K562 (cell line): Measurements from ENCODE around the gene WT1. TPM values are rescaled to one million over a fixed set of nuclear protein-coding genes. Genes with fewer than 3 reads are reported as not detected.
A peak's percentile ranks its signal among the peaks of the same experiment; 100 is the strongest.

Experiments
- ATF7 ChIP-seq: fragments of 450-650 bp; IDR thresholded peaks from 2 replicates; pipeline ENCODE4 v1.7.1; 2014; ENCODE audit warnings: mild to moderate bottlenecking, moderate library complexity
- CEBPG ChIP-seq, 3 experiments: fragments of 200-800 bp in 1 of 3; sonication (Bioruptor generic) in 1 of 3; sonication (generic) in 1 of 3; formaldehyde crosslinking in 1 of 3; IDR thresholded peaks in 2 of 3; conservative IDR thresholded peaks in 1 of 3; 2 replicates each; pipeline versions ENCODE4 v1.6.1 to v1.8.0; 2016 to 2022; ENCODE audit warnings: missing compliant biosample characterization in 2 of 3, missing genetic modification characterization in 2 of 3, mild to moderate bottlenecking in 1 of 3, missing genetic modification reagents in 1 of 3
- EP300 ChIP-seq: IDR thresholded peaks from 2 replicates; pipeline ENCODE4 v1.6.1; 2012; ENCODE audit warnings: low read length, improper control_type of control experiment
- FOXK2 ChIP-seq, 2 experiments: fragments of 450-650 bp; IDR thresholded peaks in 1 of 2; conservative IDR thresholded peaks in 1 of 2; 2 replicates each; pipeline ENCODE4 v1.6.1; 2016; ENCODE audit warnings: low read depth in 2 of 2, mild to moderate bottlenecking in 1 of 2
- KDM2B ChIP-seq: fragments of 250-450 bp; sonication (Bioruptor Pico); IDR thresholded peaks from 2 replicates; pipeline ENCODE4 v1.8.0; 2021; ENCODE audit warnings: mild to moderate bottlenecking, moderate library complexity
- MAFK ChIP-seq: IDR thresholded peaks from 2 replicates; pipeline ENCODE4 v1.6.1; 2011; ENCODE audit warnings: low read length, improper control_type of control experiment
- MECOM ChIP-seq: fragments of 250-450 bp; sonication (Bioruptor Pico); IDR thresholded peaks from 2 replicates; pipeline ENCODE4 v1.8.0; 2022; ENCODE audit warnings: inconsistent platforms
- MYC ChIP-seq, 2 experiments: fragments of 250-450 bp in 1 of 2; sonication (Bioruptor Pico) in 1 of 2; IDR thresholded peaks; 2 replicates each; pipeline versions ENCODE4 v1.5.1 to v1.6.1; 2012 to 2021; ENCODE audit warnings: low read depth in 2 of 2, borderline replicate concordance in 1 of 2, improper control_type of control experiment in 1 of 2, low read length in 1 of 2, mild to moderate bottlenecking in 1 of 2, moderate library complexity in 1 of 2
- NFE2L1 ChIP-seq: fragments of 450-650 bp; IDR thresholded peaks from 2 replicates; pipeline ENCODE4 v1.6.1; 2016; ENCODE audit warnings: missing genetic modification characterization, low read depth, mild to moderate bottlenecking, missing compliant biosample characterization, moderate library complexity, borderline replicate concordance
- SIX5 ChIP-seq, 2 experiments: IDR thresholded peaks; 2 replicates each; pipeline ENCODE4 v1.6.1; 2011; ENCODE audit warnings: low read length in 2 of 2, borderline replicate concordance in 1 of 2, low read depth in 1 of 2, mild to moderate bottlenecking in 1 of 2, moderate library complexity in 1 of 2; ENCODE audit not compliant: insufficient read depth in 1 of 2
- SRSF9 ChIP-seq: fragments of 200-400 bp; formaldehyde crosslinking; IDR thresholded peaks from 2 replicates; pipeline ENCODE4 v1.6.1; 2017; ENCODE audit warnings: low read depth, low read length, borderline replicate concordance
- TBP ChIP-seq: optimal IDR thresholded peaks from 2 replicates; pipeline ENCODE3; 2011; ENCODE audit warnings: low read depth, low read length, improper control_type of control experiment
- ZNF445 ChIP-seq: fragments of 250-450 bp; sonication (Bioruptor Pico); IDR thresholded peaks from 2 replicates; pipeline ENCODE4 v1.4.0; 2020; ENCODE audit warnings: low read depth, mild to moderate bottlenecking, moderate library complexity
- ZNF589 ChIP-seq: fragments of 200-800 bp; sonication (Bioruptor generic); IDR thresholded peaks from 2 replicates; pipeline ENCODE4 v1.6.1; 2016; ENCODE audit warnings: low read depth, missing genetic modification characterization, missing compliant biosample characterization
- ZNF75A ChIP-seq: fragments of 450-650 bp; formaldehyde crosslinking; IDR thresholded peaks from 2 replicates; pipeline ENCODE4 v1.4.0; 2020; ENCODE audit warnings: mild to moderate bottlenecking
- polyA plus RNA-seq, 8 experiments: library from polyadenylated mRNA; depleted of rRNA in 4 of 8; stranded (reverse) in 5 of 8; unstranded in 3 of 8; fragments of >200 nt; fragmentation: Nextera tagmentation in 2 of 8; fragmentation: Illumina TruSeq in 1 of 8; extraction: Ambion mirVana in 2 of 8; extraction: Trizol in 1 of 8; gene quantifications; 2 replicates each; pipeline versions ENCODE4 v1.2.1 to v1.2.3, GENCODE V29; 2011 to 2014; ENCODE audit warnings: inconsistent platforms in 1 of 8, missing spikeins in 1 of 8
- total RNA-seq, 7 experiments: library from RNA; depleted of rRNA in 6 of 7; stranded (reverse); fragments of >200 nt in 6 of 7; fragmentation: Illumina TruSeq in 2 of 7; extraction: Trizol in 2 of 7; gene quantifications; 2 replicates each; pipeline versions ENCODE4 v1.2.1 to v1.2.3, GENCODE V29; 2011 to 2021; ENCODE audit warnings: low replicate concordance in 1 of 7
- TF ChIP-seq, protein P1 (sequence below): fragments of 450-650 bp; IDR thresholded peaks from 2 replicates; pipeline ENCODE4 v1.6.1; 2017; ENCODE audit warnings: antibody characterized with exemption, mild to moderate bottlenecking
- TF ChIP-seq, protein P2 (sequence below), 2 experiments: fragments of 450-650 bp; IDR thresholded peaks; 2 replicates each; pipeline ENCODE4 v1.6.1; 2016
- TF ChIP-seq, protein P3 (sequence below): fragments of 250-450 bp; sonication (Bioruptor Pico); IDR thresholded peaks from 2 replicates; pipeline ENCODE4 v1.8.0; 2022; ENCODE audit warnings: moderate library complexity, mild to moderate bottlenecking, inconsistent platforms
- TF ChIP-seq, protein P4 (sequence below), 2 experiments: fragments of 450-650 bp in 1 of 2; sonication (generic) in 1 of 2; formaldehyde crosslinking in 1 of 2; IDR thresholded peaks in 1 of 2; conservative IDR thresholded peaks in 1 of 2; 2 replicates each; pipeline versions ENCODE4 v1.6.1 to v1.8.1; 2016 to 2023; ENCODE audit warnings: mild to moderate bottlenecking in 2 of 2, moderate library complexity in 2 of 2, inconsistent platforms in 1 of 2, missing genetic modification reagents in 1 of 2

The WT1 gene
- total and polyA plus RNA-seq, 9 of the 15 experiments (the other 6 are each of a cell fraction or from before 2014, with no cell fraction given) = 7.1 to 33.8 (median 19.4) TPM

DNA sequence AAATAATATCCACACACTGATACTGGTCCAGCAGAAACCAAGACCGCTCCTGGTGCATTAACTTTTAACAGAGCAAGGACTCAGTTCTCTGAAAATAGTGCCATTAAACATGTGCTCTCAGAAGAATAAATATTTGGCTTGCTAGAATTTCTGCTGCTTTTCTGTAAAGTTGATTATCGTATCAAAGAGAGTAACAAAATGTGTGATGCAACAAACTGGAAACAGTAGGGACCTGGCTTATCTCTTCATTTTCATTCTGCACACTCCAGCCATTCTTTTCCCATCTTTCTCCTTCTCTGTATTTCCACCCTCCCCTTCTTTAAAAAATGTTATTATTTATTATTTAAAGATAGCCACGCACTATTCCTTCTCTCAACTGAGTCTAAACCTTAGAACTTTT, 43.9 kb downstream of the WT1 start (continued):
- TF ChIP-seq, protein P1, sequence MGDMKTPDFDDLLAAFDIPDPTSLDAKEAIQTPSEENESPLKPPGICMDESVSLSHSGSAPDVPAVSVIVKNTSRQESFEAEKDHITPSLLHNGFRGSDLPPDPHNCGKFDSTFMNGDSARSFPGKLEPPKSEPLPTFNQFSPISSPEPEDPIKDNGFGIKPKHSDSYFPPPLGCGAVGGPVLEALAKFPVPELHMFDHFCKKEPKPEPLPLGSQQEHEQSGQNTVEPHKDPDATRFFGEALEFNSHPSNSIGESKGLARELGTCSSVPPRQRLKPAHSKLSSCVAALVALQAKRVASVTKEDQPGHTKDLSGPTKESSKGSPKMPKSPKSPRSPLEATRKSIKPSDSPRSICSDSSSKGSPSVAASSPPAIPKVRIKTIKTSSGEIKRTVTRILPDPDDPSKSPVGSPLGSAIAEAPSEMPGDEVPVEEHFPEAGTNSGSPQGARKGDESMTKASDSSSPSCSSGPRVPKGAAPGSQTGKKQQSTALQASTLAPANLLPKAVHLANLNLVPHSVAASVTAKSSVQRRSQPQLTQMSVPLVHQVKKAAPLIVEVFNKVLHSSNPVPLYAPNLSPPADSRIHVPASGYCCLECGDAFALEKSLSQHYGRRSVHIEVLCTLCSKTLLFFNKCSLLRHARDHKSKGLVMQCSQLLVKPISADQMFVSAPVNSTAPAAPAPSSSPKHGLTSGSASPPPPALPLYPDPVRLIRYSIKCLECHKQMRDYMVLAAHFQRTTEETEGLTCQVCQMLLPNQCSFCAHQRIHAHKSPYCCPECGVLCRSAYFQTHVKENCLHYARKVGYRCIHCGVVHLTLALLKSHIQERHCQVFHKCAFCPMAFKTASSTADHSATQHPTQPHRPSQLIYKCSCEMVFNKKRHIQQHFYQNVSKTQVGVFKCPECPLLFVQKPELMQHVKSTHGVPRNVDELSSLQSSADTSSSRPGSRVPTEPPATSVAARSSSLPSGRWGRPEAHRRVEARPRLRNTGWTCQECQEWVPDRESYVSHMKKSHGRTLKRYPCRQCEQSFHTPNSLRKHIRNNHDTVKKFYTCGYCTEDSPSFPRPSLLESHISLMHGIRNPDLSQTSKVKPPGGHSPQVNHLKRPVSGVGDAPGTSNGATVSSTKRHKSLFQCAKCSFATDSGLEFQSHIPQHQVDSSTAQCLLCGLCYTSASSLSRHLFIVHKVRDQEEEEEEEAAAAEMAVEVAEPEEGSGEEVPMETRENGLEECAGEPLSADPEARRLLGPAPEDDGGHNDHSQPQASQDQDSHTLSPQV = 0 out of 2 replicates have a peak, but pooled peaks have one; percentile 27
- TF ChIP-seq MECOM (CRISPR knock-in tag) (no peak), KDM2B (CRISPR knock-in tag) (no peak), MAFK (no peak), FOXK2 (conservative IDR thresholded peaks at IDR 0.05 in 1 of 2, IDR thresholded peaks at IDR 0.05 in 1 of 2; ENCODE audit: low read depth in 2 of 2) (no peak), EP300 (peak; percentile 8; the same call in 1 of the 2 replicates), ZNF75A (CRISPR knock-in tag) (0 out of 2 replicates have a peak, but pooled peaks have one; percentile 1), SIX5 (IDR thresholded peaks at IDR 0.05; ENCODE audit: borderline replicate concordance in 1 of 2, insufficient read depth in 1 of 2, low read depth in 1 of 2, low read length in 2 of 2) (no peak), SRSF9 (no peak), ZNF589 (CRISPR knock-in tag) (peak; percentile 70; the same call in 1 of the 2 replicates), TBP (no peak), CEBPG (CRISPR knock-in tag; IDR thresholded peaks at IDR 0.05) (peak; percentile 67), CEBPG (tag; conservative IDR thresholded peaks at IDR 0.05 in 1 of 2, IDR thresholded peaks at IDR 0.05 in 1 of 2) (peak in 1 of 2 experiments; percentile 74; a peak in 2 of 4 replicates), ZNF445 (CRISPR knock-in tag) (no peak), NFE2L1 (tag) (no peak), MYC (IDR thresholded peaks at IDR 0.05; ENCODE audit: low read depth, low read length) (0 out of 2 replicates have a peak, but pooled peaks have one; percentile 18), MYC (CRISPR knock-in tag; IDR thresholded peaks at IDR 0.05; ENCODE audit: borderline replicate concordance, low read depth) (no peak), ATF7 (0 out of 2 replicates have a peak, but pooled peaks have one; percentile 15)
- TF ChIP-seq, protein P2, sequence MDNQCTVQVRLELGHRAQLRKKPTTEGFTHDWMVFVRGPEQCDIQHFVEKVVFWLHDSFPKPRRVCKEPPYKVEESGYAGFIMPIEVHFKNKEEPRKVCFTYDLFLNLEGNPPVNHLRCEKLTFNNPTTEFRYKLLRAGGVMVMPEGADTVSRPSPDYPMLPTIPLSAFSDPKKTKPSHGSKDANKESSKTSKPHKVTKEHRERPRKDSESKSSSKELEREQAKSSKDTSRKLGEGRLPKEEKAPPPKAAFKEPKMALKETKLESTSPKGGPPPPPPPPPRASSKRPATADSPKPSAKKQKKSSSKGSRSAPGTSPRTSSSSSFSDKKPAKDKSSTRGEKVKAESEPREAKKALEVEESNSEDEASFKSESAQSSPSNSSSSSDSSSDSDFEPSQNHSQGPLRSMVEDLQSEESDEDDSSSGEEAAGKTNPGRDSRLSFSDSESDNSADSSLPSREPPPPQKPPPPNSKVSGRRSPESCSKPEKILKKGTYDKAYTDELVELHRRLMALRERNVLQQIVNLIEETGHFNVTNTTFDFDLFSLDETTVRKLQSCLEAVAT (IDR thresholded peaks at IDR 0.05) = no peak
- TF ChIP-seq, protein P3, sequence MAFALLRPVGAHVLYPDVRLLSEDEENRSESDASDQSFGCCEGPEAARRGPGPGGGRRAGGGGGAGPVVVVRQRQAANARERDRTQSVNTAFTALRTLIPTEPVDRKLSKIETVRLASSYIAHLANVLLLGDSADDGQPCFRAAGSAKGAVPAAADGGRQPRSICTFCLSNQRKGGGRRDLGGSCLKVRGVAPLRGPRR (CRISPR knock-in tag) = no peak
- TF ChIP-seq, protein P4, sequence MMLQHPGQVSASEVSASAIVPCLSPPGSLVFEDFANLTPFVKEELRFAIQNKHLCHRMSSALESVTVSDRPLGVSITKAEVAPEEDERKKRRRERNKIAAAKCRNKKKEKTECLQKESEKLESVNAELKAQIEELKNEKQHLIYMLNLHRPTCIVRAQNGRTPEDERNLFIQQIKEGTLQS (IDR thresholded peaks at IDR 0.05) = peak; percentile 67; the same call in 1 of the 2 replicates
- TF ChIP-seq, protein P4 (CRISPR knock-in tag; conservative IDR thresholded peaks at IDR 0.05) = no peak
